ENCODE measurements around the gene ZIC1.

The ZIC1 gene

DNA sequence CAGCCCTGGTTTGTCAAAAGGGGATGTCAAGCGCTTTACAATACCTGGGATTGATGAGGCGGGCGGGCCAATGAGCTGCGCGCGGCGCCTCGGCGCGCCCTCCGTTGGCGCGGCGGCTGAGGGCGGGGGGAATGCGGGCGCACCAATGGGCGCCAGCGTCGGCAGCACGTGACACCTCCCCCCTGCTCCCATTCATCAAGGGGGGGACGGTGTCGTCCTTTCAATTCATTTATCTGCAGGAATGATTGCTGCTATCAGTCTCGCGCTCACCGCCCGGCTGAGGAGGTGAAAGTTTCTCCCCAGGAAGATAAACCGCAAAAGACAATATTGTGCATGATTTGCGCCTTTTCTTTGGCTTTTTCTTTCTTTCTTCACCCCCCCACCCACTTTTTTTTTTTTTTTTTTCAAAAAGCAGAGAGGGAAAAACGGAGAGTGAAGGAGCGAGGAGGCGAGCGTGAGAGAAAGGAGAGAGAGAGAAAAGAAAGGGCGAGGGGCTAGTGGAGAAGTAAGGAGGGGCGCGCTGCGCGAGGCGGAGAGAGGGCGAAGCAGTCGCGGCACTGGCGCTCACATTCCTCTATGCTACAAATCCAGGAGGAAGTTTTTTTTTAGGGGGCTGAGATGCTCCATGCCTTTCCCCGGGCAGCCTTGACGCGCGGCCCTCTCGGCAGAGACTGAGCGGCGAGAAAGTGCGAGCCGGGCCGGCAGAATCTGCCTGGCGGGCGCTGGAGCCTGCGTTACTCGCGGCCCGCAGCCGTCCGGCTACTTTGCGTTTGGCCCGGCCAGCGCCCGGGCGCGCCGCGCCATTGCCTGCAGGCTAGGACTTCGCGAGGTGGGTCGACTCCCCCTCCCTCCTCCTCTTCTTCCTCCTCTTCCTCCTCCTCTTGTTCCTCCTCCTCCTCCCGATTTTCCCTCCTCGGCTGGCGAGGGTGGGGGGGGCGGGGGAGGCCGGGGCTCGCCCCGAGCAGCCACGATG lies at the start of gene ZIC1:
ZIC1 (plus strand) TSS at position 223 of the 973 bp plus-strand sequence; CDS start at position 971, 748 bp downstream.
- no peak for DNase-seq (ENCODE audit: low read depth in 2 of 2)

DNA sequence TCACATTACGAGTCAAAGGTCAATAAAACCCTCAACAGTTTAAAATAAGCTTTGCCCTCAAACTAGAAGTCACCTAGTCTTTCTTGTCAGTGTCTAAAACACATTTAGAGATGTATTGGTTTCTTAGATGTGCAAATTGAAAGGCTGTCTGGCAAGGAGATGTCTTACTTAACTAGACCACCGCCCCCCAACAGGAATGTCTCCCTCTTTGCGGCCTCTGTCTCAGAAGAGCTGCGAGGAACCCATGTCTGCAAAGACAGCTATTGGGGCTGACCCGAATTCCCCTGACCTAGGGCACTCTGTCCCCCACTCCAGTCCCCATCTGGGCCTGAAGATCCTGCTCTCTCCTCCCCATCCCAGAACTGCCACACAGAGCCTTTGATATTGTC lies 49.1 kb upstream of the ZIC1 start:
- DNase-seq (ENCODE audit: low read depth in 2 of 2) = no peak

DNA sequence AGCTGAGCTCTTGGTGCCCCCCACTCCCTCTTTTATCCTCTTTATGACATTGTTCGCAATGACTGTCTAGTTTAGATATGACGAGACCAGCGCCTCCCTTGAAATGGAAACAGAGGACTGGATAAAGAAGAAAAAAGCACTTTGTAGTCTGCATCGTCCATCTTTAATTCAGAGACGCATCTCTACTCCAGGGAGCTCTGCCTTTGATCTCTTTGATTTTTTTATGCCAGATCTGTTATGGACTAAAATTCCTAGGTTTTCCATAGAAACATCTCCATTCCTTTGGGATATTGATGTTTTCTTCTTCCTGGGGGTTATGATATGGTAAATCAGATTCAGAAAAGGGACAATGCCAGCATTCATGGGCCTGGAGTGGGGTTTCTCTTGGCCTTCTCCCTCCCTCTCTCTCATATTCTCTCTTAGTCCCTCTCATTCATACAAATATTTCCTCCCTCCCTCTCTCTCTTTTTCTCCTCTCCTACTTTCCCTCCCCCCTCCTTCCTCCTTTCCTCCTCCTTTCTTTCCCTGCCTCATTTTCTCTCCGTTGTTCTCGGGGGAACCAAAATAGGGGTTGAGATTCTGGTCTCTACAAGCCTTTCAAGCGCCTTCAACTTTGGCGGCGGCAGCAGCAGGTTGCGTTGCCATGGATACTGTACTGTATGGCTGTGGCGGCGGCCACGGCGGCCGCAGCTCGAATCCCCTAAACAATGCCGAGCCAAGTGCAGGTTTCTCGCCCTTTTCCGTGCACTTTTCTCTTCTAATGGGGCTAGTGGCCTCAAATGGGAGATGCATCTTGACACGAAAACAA lies 48.3 kb upstream of the ZIC1 start:
- DNase-seq (ENCODE audit: low read depth in 2 of 2) = no peak

DNA sequence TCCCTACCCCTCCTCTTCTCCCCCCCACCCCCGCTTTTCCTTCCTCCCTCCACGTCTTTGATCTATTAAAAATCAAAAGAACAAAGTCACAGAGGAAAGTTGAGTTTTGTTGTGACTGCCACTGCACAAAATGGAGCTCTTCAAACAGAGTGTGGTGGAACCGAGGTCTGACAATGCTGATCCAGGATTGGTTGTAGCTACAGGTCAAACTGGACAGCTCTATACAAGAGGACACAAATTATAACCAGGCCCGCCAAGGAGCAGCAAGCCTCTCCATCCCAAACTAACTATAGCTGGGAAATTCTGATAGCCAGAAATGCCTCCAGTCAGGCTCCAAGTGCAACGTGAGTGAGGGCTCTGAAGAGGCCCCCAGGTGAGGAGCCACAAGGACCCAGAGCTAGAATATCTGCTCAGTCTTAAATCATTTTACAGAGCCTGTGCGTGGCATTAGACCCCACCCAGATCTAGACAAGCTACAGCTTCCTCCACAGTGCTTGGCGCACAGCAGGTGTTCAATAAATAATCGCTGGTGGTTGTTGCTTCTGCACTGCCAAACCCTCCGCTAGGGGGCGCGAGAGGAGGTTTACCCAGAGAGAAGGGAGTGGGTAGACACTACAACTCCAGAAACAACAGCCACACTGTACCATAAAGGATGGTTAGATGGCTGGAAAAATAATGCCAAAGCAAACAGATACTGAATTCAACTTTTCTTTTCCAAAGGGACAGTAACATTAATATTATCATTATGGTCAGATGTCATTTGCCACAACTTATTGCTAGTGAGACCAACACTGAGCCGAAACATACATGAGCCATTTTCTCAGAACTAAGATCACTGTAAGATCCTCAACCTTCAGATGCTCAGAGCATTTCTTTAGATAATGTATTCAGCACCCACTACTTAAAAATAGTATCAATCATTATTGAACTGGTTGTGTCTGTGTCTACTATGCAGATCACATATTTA lies 47.4 kb upstream of the ZIC1 start:
- no peak for DNase-seq (ENCODE audit: low read depth in 2 of 2)

DNA sequence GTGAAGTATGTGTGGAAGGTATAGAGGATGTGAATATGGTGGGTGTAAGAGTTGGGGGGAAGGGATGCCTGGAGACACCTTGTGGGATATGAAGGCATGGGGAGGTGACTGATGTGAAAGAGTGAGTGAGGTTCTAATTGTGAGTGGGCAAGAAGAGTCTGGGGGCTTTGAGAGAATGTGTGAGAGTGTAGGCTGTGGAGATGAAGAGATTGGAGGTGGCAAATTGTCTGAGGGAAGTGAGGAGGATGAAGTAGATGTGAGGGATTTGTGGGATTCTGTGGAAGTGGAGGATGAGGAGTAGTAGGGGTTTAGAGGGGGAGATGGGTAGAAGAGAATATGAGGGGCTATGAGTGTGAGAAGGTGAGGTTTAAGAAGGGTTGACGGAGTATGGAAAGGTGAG lies 44.4 kb upstream of the ZIC1 start:
- no peak for DNase-seq (ENCODE audit: low read depth in 2 of 2)

DNA sequence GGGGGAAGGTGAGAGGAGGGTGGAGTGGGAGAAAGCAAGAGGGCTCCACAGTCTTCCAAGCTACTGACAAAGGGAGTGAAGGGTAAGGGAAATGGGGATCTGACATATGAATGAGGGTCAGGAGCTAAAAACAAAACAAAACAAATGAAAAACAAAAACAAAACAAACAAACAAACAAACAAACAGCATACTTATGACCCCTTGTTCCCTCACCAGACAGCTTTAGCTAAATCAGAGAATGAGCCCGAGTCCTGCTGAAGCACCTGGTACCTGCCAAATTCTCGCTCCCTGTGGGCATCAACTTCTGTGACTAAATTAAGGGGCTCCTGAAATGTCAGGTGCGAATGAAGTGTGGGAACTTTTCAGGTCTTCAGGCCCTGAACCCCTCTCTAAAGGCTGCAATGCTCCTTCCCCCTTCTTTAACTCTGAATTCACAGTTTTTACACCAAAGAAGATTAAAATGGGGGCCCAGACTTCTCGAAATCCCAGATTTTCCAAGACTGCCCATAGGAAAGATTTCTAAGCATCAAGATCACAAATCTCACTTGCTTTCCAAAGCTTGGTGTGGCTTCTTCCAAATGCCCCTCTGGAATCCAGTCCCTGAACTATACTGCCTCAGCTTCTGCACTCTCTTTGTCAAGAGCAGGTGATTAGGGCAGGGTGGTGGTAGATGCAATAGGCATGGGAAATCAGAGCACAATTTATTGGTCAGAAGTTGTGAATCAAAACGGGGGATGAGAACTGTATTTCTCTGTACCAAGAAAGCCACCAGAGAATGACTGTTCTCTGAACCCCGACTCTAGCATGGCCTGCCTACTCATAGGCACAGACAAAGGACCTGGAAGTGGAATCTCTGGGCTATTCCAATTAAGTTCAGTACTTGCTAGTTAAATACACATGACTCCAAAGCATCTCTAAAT lies 43.7 kb upstream of the ZIC1 start:
- no peak for DNase-seq (ENCODE audit: low read depth in 2 of 2)

DNA sequence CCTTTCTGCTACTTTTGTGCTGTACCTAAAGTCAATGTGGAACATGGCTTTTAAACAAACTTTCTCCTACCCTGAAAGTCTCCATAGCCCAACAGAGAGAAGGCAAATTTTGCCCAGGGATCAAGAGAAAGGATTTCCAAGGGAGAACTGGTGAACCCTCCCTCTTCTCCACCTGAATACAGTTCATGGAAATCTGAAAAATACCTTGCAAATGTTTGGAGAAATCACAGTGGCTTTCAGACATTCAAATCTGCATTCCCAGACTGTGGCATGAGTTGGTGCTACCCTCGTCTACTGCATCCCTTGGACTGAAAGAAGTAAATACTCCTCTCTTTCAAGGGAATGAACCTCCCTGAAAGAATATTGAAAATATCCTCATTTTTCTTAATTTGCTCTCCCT lies 41.5 kb upstream of the ZIC1 start:
- DNase-seq (ENCODE audit: low read depth in 2 of 2) = no peak

DNA sequence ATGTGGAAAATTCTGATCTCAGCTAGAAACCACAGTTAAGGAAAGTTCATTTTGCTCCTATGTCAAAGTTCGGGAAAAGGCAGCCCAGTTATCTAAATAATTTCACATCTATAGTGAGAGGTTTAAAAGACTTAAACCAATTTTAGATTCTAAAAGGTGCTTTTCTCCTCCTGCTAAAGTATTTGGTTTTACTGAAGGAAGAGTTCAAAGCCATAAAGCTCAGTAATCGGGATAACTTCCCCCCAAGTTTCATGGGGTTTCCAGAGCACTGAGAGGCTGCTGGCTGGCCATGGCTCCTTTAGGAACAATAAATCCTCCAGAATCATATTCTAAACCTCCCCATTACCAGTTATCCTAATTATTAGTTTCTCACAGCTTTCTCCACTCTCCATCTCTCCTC lies 41.0 kb upstream of the ZIC1 start:
- no peak for DNase-seq (ENCODE audit: low read depth in 2 of 2)

DNA sequence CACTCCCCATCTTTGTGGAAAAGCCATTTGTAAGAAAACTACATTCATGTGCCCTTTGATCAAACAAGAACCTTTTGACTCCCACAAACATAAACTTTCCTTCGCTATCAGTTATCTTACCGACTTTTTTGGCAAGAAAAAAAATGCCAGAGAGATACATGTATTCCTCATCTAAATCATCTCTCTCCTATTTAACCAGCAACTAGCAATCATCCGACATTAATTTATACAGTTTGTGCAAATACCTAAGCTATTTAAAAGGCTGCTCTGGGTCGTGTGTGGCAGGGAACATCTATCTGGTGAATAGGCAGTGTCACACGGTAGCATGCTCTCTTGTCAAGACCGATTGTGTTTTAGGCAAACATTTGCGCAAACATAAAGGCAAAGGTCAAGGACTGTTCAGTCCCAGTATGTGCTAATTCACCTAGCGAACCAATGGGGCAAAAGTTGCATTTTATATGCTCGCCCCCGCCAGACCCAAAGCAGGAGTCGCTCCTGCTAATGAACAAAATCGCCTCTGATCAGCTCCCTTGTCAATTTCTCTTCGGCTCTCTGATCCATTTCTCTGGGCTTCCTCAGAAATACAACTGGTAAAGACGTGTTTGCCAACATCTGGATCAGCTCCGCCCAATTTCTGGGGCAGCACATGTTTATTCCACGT lies 40.5 kb upstream of the ZIC1 start:
- no peak for DNase-seq (ENCODE audit: low read depth in 2 of 2)

DNA sequence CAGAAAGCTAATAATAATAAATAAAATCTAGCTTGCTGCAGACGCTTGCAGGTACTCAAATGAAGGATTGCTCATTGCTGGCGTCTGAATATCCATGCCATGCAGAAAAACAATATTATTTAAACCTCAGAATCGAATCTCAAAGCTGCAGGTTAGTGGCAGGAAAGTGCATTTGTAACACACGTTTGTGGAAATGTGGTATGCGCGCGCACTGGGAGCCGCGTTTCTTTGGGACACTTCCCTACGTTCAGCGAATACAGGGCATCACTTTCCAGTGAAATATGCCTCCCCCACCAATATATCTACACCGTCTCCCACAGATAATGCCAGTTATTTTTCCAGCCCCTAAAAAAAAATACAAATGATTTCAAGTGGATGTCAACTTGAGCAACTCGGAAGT lies 39.9 kb upstream of the ZIC1 start:
- no peak for DNase-seq (ENCODE audit: low read depth in 2 of 2)

DNA sequence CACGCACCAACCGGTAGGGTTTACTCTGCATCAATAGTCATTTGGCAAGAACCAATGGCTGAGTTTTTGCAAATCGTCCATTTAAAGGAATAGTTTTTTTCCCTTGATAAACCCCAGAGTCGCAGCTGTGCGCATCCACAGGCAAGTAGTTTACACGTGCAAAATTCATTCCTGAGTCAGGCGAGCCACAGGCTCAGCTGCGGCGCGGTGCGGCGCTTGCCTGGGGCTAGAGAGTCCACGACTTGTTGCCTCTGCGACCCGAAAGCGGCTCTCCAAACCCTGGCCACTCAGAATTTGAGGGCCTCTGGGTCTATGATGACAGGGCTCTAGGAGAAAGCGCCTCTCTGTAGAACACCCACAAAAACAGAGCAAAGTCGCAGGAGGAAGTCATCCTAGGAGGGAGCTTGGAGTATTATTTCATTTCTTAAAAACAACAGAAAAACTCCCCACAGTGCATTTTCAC lies 39.5 kb upstream of the ZIC1 start:
- DNase-seq (ENCODE audit: low read depth in 2 of 2) = no peak

DNA sequence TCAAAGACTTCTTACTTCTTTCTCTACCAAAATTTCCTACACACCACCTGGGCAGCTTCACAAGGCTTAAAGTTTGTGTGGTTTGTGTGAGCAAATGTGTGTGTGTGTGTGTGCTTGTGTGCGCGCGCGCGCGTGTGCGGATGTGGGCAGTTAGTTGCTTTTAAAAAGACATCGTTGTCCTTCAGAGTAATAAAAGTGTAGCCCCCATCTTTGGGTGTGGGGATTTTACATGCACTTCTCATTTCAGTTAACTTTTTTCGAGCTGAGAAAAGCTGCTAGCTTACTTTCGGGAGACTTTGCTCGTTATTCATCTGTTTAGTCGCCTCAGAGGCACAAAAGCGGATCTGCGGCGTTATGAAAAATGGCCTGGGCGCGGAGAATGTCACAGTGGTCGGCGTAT lies 38.8 kb upstream of the ZIC1 start:
- no peak for DNase-seq (ENCODE audit: low read depth in 2 of 2)

DNA sequence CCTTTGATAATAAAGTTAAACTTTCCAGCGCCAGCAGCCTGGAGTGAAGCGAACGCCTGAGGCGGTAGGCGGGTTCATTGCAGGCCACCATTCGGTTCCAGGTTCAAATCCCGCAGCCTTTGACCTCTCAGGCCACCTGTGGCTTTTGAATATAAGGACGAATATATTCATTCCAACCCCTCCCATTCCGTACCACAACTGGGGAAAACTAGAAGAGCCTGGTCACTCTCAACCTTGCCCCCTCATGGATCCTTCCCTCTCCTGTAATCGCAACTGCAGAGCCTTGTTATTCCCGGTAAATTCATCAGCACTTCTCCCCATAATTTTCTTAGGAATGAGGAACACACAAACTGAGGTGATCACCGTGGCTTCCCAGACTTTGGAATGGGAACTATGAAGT lies 38.0 kb upstream of the ZIC1 start:
- DNase-seq (ENCODE audit: low read depth in 2 of 2) = no peak

DNA sequence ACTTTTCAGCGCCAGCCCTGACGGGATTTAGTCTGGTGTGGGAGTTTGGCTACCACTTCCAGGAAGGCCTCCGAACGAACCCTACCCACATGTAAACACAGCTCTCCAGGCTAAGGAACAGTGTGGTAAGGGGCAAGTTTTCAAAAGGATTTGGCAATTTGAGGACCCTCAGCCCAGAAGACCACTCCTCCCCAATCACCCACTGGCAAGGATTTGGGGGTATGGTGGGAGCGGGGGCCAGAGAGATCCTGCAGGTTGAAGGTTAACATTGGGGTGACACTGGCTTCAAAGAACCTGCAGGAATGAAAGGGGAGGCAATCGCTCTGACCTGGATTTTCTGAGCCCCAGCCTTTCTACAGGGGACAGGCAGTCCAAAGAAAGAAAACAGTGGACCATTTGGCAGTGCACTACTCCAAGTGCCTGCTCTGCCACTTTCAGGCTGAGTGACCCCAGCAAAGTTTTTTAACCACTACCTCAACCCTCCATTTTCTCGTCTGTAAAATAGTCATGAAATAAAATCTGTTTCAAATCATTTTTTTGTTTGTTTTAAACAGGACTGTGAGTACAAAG lies 37.3 kb upstream of the ZIC1 start:
- no peak for DNase-seq (ENCODE audit: low read depth in 2 of 2)

DNA sequence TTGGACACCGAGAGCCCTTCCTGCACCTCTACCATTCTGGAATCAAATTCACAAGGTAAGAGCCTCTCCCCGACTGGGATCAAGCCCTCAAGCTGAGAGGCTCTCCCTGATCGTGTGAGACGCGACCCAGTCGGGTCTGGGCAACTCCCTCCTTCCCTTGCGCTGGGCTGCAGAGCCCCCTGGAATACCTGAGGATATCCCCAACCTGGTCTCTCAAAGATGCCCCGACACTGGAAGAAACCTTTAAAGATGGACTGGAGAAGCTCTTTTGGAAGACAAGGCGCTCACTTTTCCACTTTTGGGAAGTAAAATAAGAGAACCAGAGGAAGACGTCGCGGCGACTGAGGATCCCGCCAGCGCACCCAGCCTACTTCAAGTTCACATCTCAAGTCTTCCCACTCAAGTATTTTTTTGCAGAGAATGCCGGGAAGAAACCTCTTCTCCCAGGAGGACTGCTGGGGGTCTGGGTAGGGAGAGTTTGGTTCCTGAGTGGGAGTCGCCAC lies 36.6 kb upstream of the ZIC1 start:
- no peak for DNase-seq (ENCODE audit: low read depth in 2 of 2)

DNA sequence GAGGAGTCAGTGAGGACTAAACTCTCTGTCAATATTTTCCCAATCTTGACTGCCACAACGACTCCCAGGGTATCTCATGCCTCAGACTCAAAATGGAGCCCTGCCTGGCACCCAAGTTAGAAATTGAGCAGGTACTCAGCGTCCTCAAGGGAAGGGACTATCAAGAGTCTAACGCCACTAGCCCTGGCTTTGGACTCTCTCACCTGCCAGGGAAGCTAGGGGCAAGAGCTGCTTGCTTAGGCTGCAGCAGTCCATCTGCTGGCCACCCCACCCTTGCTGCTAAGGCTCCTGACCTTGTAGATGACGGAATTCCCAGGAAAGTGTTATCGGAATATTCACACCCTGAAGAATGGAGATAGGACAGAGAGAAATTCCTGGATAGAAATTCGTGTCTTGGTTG lies 35.9 kb upstream of the ZIC1 start:
- no peak for DNase-seq (ENCODE audit: low read depth in 2 of 2)

DNA sequence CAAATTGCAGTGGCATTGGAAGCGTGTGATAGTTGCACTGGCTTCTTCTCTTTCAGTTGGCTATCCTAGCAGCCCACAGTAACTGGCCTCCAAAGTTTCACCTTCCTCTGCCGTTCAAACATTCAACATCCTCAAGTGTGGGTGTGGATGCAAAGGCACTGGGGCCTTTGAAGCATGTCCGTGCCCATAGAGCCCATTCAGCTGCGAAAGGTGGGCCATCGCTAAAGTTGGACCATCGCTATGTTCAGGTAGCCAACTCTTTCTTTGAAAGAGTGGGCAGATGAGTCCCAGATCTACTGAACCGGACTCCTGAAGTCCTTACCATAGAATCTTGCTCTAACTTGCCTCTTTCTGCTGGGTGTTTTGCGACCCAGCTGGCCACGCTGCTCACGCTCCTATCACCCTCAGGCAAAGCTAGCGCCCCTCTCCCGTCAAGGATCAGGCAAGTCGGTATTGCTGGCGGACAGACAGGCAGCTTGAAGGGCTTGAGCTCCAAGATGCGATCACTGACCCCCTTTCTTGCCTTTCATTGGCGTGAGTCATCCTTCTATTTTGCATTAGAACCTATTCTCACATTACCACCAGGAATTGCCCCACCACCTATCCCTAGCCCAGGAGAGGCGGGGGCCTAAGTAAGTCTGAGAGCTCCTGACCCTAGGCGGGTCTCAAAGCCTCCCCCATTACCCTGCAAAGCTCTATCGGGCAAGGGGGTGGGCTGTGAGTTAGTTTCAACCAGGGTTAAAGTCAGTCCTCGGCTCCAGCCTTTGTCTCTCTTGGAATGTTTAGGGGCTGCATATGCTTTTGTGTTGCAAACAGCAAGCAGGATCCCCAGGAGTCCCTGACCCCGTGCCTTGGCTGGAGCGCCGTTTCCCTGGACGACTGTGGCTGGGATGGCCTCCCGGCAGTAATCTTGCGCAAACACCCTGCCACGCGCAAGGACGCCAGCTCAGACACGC lies 31.5 kb upstream of the ZIC1 start:
- DNase-seq (ENCODE audit: low read depth in 2 of 2) = no peak

DNA sequence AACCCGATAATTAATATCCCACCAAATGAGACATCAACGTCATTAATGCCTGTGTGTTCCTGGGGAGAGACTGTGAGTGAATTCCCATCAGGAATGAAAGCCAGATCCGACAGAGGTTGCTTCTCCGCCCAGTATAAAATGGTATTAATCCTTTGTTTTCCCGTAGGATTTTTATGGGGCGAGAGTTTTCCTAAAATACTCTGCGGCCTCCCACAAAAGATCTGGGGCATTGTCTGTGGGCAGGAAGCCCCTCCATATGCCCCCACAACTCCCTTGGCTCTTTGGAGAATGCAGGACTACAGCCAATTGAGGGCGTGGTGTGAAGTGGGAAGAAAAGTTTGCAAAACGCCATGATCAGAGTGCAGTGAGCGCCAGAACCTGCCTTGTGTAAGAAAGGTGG lies 29.5 kb upstream of the ZIC1 start:
- DNase-seq (ENCODE audit: low read depth in 2 of 2) = no peak
